ENCODE results near the gene IL25.

Gene IL25

GRCh38 chr14:23354990-23355389, 17.6 kb upstream of the IL25 start:
- DNase-seq: no peak

GRCh38 chr14:23355871-23356435, 16.7 kb upstream of the IL25 start:
- no peak for DNase-seq

GRCh38 chr14:23356662-23357061, 15.9 kb upstream of the IL25 start:
- no peak for DNase-seq

- no peak for DNase-seq
These were observed 15.3 kb upstream of the IL25 start for GRCh38 chr14:23357261-23357660.

- DNase-seq: no peak
These were observed 14.6 kb upstream of the IL25 start for GRCh38 chr14:23358042-23358441.

GRCh38 chr14:23358553-23359166, 13.9 kb upstream of the IL25 start:
- DNase-seq: no peak

- no peak for DNase-seq
These were observed 13.4 kb upstream of the IL25 start for GRCh38 chr14:23359167-23359626.

GRCh38 chr14:23359722-23360447, 12.7 kb upstream of the IL25 start:
- no peak for DNase-seq

- no peak for DNase-seq
These were observed 12.1 kb upstream of the IL25 start for GRCh38 chr14:23360496-23360895.

GRCh38 chr14:23361320-23361719, 11.3 kb upstream of the IL25 start:
- DNase-seq: no peak

- DNase-seq: no peak
These were observed 10.8 kb upstream of the IL25 start for GRCh38 chr14:23361763-23362162.

GRCh38 chr14:23362200-23362599, 10.4 kb upstream of the IL25 start:
- DNase-seq: peak in 1 of 3 experiments; percentile 20

- no peak for DNase-seq
These were observed 8.2 kb upstream of the IL25 start for GRCh38 chr14:23364164-23365035.

GRCh38 chr14:23365036-23365731, 7.4 kb upstream of the IL25 start, which contains the start of gene EFS:
EFS (minus strand) TSS chr14:23365172; CDS start chr14:23365025, 147 bp downstream.
- peak in 2 of 3 experiments; percentile 42 to 57 for DNase-seq

- peak in 1 of 3 experiments; percentile 42 for DNase-seq
These were observed 6.7 kb upstream of the IL25 start for GRCh38 chr14:23365732-23366425.

GRCh38 chr14:23366426-23366921, 6.1 kb upstream of the IL25 start:
- no peak for DNase-seq

- no peak for DNase-seq
These were observed 2.4 kb upstream of the IL25 start for GRCh38 chr14:23370221-23370620.

- DNase-seq: no peak
These were observed 744 bp upstream of the IL25 start for GRCh38 chr14:23371865-23372264.

- DNase-seq: no peak
These were observed 432 bp downstream of the IL25 start for GRCh38 chr14:23373041-23373440.

GRCh38 chr14:23375527-23376251, 3.1 kb downstream of the IL25 start:
- no peak for DNase-seq
